NCI-H1930 (cell line): ENCODE measurements around the gene RMI2.

Source experiments
- DNase-seq, 2 experiments: peaks; one replicate each; lab custom pipeline; 2025; lab: John Stamatoyannopoulos, UW

Gene RMI2

DNA sequence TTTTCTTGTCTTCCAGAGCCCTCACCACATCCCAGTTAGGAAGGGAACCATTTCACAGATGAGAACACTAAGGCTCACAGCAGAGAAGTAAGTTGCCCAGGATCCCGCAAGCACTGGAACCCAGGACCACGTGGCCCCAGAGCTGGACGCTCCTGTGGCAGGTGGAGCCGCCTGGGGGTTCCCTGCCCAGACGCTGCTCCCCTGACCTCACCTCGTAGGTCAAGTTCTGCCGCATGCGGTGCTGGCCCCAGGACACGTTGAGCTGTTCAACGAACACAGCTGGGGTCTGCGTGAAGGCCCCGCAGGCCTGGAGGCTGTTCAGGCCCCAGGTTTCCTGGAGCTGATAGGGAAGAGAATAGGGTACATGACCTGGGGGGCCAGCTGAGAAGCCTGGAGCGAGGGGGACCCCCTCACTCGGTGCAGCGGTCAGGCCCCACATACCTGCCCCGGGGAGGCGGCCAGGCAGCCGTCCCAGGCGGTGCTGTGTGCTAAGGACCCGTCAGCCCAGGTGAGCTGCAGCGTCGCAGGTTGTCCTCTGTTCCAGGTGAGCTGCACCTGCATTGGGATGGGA lies 54.1 kb downstream of the RMI2 start:
- no peak for DNase-seq

DNA sequence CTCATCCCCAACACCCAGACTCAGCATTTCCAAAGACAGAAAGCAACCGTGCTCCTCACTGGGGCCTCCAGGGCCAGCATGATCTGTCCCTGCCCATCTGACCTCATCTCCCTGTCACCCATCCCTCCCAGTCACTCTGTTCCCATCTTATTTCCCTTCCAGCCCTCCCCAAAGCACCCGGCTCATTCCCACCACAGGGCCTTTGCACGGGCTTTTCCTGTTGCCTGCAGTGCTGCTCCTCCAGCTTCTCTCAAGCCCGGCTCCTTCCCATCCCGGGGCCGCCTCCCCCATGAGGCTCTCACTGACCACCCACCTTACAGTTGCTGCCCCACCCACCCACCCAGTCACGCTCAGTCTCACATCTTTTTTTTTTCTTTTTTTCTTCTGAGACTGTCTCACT lies 54.8 kb downstream of the RMI2 start:
- no peak for DNase-seq
